ENCODE measurements around the gene THSD4. TPM values are rescaled to one million over a fixed set of nuclear protein-coding genes. Genes with fewer than 3 reads are reported as not detected.

THSD4 gene
- total RNA-seq, 2 experiments from 2014 or later: not detected

- no peaks in the 10 kb centered on the region for H3K4me1 Mint-ChIP-seq (ENCODE audit: low read depth)
- H3K27me3 ChIP-seq (ENCODE audit: control insufficient read depth in 1 of 2, insufficient read depth in 2 of 2, low read length in 2 of 2): peaks cover 0 to 9% of the 10 kb centered on the region in 2 experiments
- no peaks in the 10 kb centered on the region for H3K9me3 ChIP-seq (ENCODE audit: control insufficient read depth in 1 of 2, insufficient read depth in 1 of 2, low read length in 2 of 2)
- intact Hi-C loops (cut with DNase I, micrococcal nuclease): no loop called here
- H3K27me3 Mint-ChIP-seq: peaks cover 27% of the 10 kb centered on the region
- H3K4me1 ChIP-seq (ENCODE audit: insufficient read depth, low read length): no peaks in the 10 kb centered on the region
- no peak for DNase-seq
- no peak overlapping the region for H3K27ac ChIP-seq (ENCODE audit: low read depth in 1 of 2, low read length in 2 of 2)
- POLR2A ChIA-PET: no interaction called here
- H3K36me3 Mint-ChIP-seq (ENCODE audit: low read depth): no peaks in the 10 kb centered on the region
- H3K9me3 Mint-ChIP-seq: no peaks in the 10 kb centered on the region
- no peaks in the 10 kb centered on the region for H3K36me3 ChIP-seq (ENCODE audit: insufficient read depth, low read length)
- no peak overlapping the region for H3K27ac Mint-ChIP-seq
- CTCF ChIA-PET: no interaction called here
- TF ChIP-seq, protein P1, sequence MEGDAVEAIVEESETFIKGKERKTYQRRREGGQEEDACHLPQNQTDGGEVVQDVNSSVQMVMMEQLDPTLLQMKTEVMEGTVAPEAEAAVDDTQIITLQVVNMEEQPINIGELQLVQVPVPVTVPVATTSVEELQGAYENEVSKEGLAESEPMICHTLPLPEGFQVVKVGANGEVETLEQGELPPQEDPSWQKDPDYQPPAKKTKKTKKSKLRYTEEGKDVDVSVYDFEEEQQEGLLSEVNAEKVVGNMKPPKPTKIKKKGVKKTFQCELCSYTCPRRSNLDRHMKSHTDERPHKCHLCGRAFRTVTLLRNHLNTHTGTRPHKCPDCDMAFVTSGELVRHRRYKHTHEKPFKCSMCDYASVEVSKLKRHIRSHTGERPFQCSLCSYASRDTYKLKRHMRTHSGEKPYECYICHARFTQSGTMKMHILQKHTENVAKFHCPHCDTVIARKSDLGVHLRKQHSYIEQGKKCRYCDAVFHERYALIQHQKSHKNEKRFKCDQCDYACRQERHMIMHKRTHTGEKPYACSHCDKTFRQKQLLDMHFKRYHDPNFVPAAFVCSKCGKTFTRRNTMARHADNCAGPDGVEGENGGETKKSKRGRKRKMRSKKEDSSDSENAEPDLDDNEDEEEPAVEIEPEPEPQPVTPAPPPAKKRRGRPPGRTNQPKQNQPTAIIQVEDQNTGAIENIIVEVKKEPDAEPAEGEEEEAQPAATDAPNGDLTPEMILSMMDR (IDR thresholded peaks at IDR 0.05): no peak
- ATAC-seq (ENCODE audit: poor library complexity): no peak
- H3K4me3 Mint-ChIP-seq: no peak overlapping the region
- no peak overlapping the region for H3K4me3 ChIP-seq (ENCODE audit: low read length)
These were observed 234.1 kb downstream of the THSD4 start for GRCh38 chr15:71349336-71349735.

GRCh38 chr15:71349736-71350526, 234.7 kb downstream of the THSD4 start:
- no peaks in the 10 kb centered on the region for H3K36me3 Mint-ChIP-seq (ENCODE audit: low read depth)
- no peak overlapping the region for H3K4me3 ChIP-seq (ENCODE audit: low read length)
- no peak overlapping the region for H3K4me3 Mint-ChIP-seq
- peaks cover 27% of the 10 kb centered on the region for H3K27me3 Mint-ChIP-seq
- POLR2A ChIA-PET: no interaction called here
- ATAC-seq (ENCODE audit: poor library complexity) (no peak), DNase-seq (no peak)
- peaks cover 0 to 9% of the 10 kb centered on the region in 2 experiments for H3K27me3 ChIP-seq (ENCODE audit: control insufficient read depth in 1 of 2, insufficient read depth in 2 of 2, low read length in 2 of 2)
- no peaks in the 10 kb centered on the region for H3K9me3 Mint-ChIP-seq
- H3K4me1 Mint-ChIP-seq (ENCODE audit: low read depth): no peaks in the 10 kb centered on the region
- no peaks in the 10 kb centered on the region for H3K4me1 ChIP-seq (ENCODE audit: insufficient read depth, low read length)
- TF ChIP-seq, protein P1 (IDR thresholded peaks at IDR 0.05): no peak
- intact Hi-C loops (cut with DNase I, micrococcal nuclease): no loop called here
- H3K27ac Mint-ChIP-seq: no peak overlapping the region
- H3K36me3 ChIP-seq (ENCODE audit: insufficient read depth, low read length): no peaks in the 10 kb centered on the region
- CTCF ChIA-PET: no interaction called here
- H3K9me3 ChIP-seq (ENCODE audit: control insufficient read depth in 1 of 2, insufficient read depth in 1 of 2, low read length in 2 of 2): no peaks in the 10 kb centered on the region
- H3K27ac ChIP-seq (ENCODE audit: low read depth in 1 of 2, low read length in 2 of 2): no peak overlapping the region

GRCh38 chr15:71350622-71351378, 235.5 kb downstream of the THSD4 start:
- ATAC-seq (ENCODE audit: poor library complexity): no peak
- Histone ChIP-seq H3K4me1 (ENCODE audit: insufficient read depth, low read length) (no peaks in the 10 kb centered on the region), H3K4me3 (ENCODE audit: low read length) (no peak overlapping the region), H3K36me3 (ENCODE audit: insufficient read depth, low read length) (no peaks in the 10 kb centered on the region), H3K27ac (ENCODE audit: low read depth in 1 of 2, low read length in 2 of 2) (no peak overlapping the region), H3K9me3 (ENCODE audit: control insufficient read depth in 1 of 2, insufficient read depth in 1 of 2, low read length in 2 of 2) (no peaks in the 10 kb centered on the region), H3K27me3 (ENCODE audit: control insufficient read depth in 1 of 2, insufficient read depth in 2 of 2, low read length in 2 of 2) (peaks cover 0 to 9% of the 10 kb centered on the region in 2 experiments)
- DNase-seq: no peak
- TF ChIP-seq, protein P1 (IDR thresholded peaks at IDR 0.05): no peak
- Mint-ChIP-seq H3K9me3 (no peaks in the 10 kb centered on the region), H3K36me3 (ENCODE audit: low read depth) (no peaks in the 10 kb centered on the region), H3K4me3 (no peak overlapping the region), H3K27me3 (peaks cover 25% of the 10 kb centered on the region), H3K27ac (no peak overlapping the region), H3K4me1 (ENCODE audit: low read depth) (no peaks in the 10 kb centered on the region)
- POLR2A ChIA-PET: interaction anchor here (0.6 kb wide), 1 partner anchor 339 kb away, joined by 3 read pairs; no protein-coding TSS in a partner anchor
- CTCF ChIA-PET: no interaction called here
- intact Hi-C loops (cut with DNase I, micrococcal nuclease): no loop called here

All from CD4-positive, alpha-beta T cell (primary cell).